Dermis microvascular lymphatic vessel endothelial cell (primary cell): ENCODE data around the gene CYTH1. TPM values are rescaled to one million over a fixed set of nuclear protein-coding genes. Genes with fewer than 3 reads are reported as not detected.
A peak's percentile ranks its signal among the peaks of the same experiment; 100 is the strongest.

ENCODE experiments used
- DNase-seq, 2 donors: peaks; one replicate each; pipeline versions ENCODE4 v3.0.0 to v3.0.0-alpha.2; 2010; ENCODE audit warnings: low read depth in 2 of 2
- total RNA-seq: library from RNA; depleted of rRNA; stranded (reverse); fragments of >200 nt; gene quantifications from 2 replicates; pipeline ENCODE4 v1.2.1, GENCODE V29; 2014

The CYTH1 gene
- total RNA-seq, 1 donor from 2014 or later: 15.4 TPM

DNA sequence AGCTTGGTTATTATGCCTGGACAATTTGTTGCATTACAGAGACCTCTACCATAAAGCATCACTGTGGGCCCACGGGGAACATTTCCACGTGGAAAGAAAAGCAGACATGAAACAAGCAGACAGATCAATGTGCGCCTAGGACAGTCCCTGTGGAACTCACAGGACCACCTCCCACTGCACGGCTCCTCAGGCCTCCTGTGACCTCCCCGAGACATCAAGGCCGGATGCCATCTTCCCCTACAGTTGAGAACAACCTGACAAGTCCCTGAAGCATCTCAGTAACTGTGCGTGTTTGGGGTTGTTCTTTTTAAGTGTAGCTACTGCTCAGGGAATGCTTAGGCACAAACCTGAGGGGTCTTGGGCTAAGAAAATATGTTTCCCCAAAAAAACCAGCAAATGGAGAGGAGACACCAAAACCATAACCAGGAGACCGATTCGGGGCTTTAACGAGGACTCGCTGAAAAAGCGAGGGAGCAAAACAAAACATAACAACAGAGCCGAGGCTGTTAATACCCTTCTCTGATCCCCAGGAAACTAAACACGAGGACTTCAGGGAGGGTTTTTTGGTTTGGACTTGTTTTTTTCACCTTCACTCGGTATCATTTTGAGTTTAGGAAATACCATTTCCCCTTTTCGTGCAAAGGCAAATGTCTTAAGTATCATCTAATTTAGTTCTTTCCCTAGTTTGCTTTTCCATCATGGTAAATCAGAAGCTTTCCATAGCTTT is 87.1 kb downstream of the CYTH1 start:
- no peak for DNase-seq

DNA sequence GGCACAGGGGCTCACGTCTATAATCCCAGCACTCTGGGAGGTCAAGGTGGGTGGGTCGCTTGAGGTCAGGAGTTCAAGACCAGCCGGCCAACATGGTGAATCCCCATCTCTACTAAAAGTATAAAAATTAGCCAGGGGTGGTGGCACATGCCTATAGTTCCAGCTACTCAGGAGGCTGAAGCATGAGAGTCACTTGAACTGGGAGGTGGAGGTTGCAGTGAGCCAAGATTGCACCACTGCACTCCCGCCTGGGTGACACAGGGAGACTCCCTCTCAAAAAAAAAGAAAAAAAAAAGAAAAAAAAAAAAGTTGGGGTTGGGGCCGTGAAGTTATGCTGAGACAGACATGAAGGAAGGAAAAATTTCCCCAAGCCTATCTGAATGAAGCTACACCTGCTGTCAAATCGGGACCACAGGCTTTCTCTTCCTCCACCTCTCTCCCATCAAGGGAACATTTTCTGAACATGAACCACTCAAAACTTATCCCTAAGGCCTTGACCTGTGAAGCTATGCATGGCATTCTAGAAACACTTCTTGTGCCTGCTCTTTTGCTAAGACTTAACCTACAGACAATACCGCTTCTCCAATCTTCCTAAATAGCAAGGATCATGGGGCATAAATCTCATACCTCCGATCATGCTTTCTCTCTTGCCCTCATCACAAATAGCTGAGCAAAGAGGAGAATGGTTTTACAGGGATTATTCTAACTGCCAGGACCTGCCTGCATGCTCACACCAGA is 88.6 kb downstream of the CYTH1 start:
- no peak for DNase-seq

DNA sequence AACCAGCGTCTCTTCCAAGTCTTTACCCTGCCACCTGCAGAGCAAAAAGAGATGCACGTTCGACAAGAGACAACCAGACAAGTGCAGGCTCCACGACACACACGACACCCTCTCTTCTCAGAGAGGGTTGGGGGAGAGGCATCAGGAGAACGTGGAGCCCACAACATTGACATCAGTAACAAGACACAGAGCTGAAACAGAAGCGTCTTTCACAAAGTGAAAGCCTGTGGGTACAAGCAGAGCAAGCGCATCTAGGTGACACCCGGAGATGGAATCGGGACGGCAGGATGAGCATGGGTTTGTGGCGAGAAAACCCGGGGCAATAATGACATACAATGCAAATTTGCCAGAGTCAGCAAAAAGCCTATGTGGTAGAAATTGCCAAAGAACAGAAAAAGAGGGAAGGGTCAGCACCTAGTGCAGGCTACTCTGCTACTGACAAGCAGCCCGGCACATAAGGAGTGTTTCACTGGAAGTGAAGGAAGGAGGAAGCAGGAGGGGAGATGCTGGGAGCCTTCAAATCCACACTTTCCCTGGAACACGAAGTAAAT is 89.5 kb downstream of the CYTH1 start:
- DNase-seq: no peak

DNA sequence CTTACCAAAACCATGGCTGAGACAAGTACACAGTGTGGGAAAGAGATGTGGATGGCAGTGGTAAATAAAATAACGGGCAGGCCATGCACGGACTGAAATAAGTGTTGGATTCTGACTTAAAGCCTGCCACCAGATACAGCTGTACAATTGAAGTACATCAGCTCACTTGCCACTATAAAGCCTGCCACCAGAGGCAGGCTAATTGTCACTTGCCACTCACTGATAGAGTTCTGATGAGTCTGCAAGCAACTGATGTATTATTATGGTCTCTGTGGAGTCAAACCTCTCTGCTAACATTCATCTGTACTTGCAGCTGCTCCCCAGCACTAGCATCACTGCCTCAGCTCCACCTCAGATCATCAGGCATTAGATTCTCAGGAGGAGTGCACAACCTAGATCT is 93.0 kb downstream of the CYTH1 start:
- DNase-seq: no peak

DNA sequence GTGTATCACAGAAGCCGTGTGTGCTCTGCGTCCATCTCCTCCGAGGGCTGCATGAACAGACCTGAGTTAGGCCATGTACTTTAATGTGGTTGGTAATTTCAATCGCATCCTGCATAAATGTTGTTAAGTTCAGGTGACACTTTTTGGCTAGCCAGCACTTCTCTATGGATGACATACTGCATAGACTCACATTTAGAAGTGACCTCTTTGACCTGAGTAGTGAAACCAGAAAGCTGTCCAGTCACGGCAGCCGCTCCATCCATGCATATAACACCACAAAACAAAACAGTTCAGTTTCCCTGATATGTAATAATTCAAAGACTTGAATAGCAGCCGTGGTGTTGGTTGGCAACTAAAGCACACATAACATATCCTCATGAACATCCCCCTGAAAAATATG is 94.1 kb downstream of the CYTH1 start:
- DNase-seq: no peak

DNA sequence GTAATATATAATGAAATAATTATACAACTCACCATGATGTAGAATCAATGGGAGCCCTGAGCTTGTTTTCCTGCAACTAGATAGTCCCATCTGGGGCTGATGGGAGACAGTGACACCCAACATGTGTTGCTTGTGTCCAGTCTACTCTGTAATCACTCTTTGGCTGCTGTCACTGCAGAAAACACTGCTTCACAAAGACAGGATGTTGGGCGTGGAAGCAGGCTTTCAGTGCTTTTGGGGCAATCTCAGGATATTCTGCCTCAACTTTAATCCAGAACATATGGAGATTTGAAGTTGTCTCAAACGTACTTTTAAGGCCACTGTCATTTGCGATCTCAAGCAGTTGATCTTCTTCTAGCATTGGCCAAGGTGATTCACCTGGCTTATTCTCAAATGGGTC is 94.9 kb downstream of the CYTH1 start:
- no peak for DNase-seq

DNA sequence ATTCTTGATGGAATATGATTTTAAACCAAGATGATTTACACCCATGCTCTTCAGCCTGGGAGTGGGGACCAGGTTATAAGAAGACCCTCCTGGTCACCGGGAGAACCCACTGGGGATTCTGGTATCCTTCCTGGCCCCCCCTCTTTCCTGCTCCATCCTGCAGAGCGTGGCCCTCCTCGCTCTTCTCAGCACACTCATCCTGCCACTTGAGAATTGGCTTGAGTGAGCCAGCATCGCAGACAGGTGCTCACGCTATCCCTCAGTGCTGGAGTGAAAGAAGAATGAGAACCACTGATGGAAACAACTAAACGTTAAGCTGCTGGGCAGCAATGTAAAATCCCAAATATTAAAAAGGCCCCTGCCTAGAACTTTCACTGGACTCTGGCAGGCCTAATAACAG is 98.0 kb downstream of the CYTH1 start:
- no peak for DNase-seq

DNA sequence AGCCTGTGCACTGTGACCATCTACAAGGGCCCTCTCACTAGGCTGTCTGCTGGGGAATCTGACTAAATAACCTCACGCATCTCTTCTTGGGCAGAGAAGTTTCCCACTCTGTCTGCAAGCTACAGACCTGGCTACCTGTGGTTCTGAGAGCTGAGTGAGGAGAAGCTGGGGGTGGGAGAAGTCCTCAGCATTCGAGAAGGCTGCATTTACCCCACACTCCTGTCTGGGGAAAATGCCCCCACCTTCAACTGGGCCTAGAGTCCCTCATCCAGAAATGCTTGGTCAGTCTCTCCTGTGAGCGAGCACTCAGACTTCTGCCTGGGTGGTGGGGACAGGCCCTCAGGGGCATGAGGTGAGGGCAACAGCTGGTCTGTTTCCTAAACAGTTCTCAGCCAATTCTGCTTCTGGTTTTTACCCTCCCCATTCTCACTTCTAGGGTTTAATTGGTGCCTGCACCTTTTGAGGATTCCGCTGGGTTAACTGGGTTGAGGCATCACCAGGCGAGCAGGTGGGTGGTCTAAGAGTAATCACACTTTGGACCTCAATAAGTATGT is 98.6 kb downstream of the CYTH1 start:
- no peak for DNase-seq

DNA sequence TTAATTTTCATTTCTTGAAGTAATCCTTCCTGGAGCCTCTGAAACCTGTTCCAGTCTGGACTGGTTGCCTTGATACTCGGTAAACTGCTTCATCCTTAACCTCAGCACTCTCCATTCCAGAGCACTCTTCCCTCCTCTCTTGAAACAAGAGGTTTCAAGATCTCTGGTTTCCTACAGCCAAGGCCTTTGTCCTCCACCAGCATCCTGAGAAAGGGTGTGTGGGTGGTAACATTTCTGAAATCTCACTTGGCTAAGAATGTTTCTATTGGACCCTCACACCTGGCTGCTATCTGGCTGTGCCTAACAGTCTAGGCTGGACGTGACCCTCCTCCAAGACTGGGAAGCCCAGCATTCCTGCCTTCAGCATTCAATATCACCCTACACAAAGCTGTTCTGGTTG is 99.7 kb downstream of the CYTH1 start:
- DNase-seq: no peak

DNA sequence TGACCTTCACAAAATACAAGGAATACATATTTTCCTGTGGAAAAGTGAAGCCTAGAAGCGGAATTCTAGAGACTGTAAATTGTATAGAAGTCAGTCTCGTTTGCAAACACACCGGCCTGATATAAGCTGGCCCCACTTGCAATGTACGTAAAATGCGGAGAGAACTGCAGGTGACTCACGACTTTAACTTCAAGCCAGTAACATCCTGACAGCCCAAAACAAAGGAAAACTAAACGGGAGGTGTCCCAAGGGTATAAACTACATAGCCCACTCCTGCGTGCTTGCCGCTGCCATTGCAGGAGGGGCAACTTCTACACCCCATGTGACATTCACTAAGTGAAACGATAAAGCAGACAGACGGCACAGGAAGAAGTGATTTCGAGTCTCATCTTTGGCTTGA is 101.6 kb downstream of the CYTH1 start:
- peak in 1 of 2 donors; percentile 73 for DNase-seq

DNA sequence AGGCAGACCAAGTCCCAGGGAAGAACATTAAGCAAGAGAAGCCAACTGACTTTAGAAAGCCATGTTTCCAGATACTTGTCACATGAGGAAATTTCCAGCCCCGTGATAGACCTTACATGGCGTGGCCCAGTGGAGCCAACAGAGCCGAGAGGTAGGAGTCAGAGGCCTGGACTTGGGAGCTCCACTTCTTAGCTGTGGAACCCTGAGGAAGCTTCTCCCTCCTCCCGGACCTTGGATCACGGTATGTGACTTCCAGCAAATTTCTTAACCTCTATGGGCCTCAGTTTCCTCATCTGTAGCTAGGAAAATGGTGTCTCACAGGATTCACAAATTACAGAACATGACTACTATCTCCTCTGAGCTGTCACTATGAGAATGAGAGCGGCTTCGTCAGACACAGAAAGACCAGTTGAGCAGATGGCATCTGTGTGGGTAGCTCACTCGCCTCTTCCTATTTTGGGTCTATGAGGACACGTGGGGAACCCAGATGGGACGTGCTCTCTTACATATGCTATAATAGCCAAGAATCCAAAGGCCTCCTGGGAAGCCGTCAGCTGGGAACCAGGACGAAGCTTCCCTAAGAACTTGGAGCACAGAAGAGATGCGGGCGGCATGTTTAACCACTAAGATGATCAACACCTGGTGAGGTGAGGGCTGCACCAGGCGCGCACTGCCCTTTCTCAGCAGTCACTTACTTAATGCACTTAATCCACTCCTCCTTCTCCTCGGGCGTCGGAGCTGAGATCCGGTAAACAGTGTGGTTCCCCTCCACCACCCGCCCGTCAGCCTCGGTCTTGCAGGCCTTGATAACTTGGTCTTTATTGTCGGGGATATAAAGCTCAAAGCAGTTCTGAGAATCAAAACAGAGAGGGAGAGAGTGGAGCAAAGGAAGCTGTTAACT is 102.3 kb downstream of the CYTH1 start:
- DNase-seq: no peak

DNA sequence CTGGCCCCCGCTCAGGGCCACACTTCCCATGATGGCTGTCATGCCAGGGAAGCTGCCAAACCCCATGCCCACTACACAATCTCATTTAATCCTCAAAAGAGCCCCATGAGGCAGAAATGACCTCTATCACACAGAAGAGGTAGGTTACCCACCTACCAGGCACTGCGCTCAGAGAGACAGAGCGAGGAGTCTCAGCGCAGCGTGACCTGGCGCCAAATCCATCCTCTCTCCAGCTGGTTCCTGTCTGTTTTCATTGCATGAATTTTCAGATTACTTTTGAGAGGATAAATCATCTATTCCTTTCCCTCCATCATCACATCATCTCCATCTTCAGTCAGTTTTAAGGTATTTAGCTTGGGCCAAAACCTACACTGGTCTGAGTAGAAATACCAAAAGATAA is 103.4 kb downstream of the CYTH1 start:
- no peak for DNase-seq

DNA sequence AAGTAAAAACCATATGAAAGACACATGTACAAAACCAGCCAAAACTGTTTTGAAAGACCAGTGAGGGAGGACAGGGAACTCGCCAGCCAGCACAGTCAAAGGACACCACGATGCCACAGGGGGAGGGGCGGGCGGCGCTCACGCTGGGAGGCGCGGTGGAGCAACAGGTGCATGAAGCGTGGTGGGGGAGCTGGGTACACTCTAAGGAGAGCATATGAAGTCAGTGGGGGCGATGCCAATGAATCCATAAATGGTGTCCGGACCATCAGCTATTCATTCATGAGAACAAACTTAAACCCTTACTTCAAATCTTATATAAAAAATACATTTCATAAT is 103.9 kb downstream of the CYTH1 start:
- no peak for DNase-seq

DNA sequence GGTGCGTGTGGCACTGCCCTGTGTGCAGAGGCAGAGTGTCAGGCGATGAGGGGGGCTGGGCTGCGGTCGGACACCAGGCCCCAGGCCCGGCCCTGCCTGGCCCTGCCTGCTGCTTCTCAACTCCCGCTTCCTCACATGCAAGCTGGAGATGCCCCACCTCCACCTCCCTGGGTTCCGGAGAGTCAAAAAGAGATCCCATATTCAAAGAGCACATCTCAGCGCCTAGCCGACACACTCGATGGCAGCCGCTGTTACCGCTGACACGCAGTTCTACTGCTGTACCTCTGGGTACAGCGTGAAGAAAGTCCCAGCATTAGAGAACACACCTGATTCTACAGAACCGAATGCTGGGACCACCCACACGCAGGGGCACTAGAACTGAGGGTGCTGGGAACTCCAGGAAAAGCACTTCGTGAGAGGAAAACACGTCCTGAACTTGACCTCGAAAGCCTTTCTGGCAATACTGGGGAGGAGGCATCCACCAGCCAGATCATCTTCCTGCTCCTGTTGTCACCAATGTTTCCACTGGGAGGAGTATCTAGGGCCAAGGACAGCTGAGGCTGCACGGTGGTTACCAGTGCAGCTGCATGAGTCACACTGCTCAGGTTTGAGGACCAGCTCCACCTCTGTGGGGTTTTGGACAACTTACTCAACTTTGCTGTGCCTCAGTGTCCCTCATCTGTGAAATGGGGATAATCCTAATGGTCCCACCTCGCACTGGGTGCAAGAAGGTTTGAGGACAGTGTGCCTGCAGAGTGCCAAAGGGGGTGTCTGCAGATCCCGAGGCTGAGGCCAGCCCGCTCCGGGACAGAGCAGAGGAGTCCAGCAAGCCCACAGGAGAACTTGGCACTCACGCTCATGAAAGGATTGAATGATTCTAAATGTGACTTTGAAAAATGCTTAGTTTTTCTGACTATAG is 104.5 kb downstream of the CYTH1 start:
- DNase-seq: no peak

DNA sequence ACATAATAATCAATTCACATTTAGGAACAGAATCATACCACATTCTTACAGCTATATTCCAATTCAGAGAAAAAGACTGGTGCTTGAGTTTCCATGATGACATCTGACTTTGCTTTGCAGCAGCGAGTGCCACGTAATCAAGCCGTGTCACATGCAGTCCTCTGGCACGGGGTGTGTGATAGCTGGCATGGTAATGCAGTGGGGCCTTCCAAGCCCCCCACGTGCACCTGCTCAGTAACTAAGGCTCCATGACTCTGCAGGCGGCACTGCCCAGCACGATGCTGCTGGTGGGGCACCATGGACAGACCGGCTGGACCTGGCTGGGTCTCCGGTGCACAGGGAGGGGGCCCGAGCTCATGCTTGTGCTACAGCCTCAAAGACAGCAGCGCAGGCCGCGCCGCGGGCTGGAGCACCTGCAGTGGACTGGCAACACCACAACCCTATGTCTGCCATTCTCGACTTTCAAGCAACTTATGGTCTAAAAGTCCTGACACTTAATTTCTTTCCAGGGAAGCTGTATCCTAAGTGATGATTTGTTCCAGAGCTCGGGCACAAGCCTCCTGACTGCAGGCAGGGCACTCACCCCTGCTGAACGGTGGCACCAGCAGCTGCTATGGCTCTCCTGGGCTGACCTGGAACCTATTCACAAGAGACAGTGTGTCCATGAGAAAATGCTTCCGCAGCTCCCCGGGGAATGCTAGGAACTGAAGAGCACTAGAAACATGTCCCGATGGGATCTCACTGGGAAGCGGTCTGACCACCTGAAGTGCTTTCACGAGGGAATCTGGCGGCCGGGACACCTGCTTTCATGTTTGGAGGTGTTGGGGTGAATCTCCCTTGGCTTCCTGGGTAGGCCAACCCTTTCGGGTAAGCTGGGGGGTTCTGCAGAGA is 105.4 kb downstream of the CYTH1 start:
- DNase-seq: no peak

DNA sequence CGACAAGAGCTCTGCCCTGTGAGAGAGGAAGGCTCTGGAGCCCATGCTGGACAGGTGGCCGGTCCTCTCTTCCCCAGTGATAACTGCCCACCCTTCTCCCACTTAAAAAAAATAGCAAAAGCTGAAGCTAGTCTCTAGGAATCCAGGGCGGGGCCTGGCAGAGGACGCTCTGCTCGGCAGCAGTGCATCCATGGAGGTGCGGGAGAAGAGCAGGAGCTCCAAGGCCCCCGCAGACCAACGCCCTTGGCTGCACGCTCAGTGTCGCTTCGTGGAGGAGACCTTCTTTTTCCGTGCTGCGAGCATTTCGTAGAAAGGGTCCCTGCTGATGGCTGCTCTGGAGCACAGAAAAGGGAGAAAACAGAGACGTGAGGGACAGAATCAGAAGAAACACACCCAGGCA is 106.2 kb downstream of the CYTH1 start:
- no peak for DNase-seq

DNA sequence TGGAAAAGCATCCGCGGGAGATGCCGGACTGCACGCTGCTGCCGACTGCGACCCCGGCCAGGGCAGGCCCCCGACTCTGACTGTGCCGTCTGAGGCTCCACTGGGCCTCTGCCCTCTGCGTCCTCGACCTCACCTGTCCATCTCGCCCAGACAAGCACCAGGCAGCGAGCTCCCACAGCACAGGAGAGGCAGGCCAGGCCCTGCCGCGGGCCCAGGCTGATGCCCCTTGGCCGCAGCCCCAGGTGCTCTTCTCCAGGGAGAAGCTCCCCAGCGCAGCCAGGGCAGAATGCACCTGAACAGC is 106.8 kb downstream of the CYTH1 start:
- no peak for DNase-seq

DNA sequence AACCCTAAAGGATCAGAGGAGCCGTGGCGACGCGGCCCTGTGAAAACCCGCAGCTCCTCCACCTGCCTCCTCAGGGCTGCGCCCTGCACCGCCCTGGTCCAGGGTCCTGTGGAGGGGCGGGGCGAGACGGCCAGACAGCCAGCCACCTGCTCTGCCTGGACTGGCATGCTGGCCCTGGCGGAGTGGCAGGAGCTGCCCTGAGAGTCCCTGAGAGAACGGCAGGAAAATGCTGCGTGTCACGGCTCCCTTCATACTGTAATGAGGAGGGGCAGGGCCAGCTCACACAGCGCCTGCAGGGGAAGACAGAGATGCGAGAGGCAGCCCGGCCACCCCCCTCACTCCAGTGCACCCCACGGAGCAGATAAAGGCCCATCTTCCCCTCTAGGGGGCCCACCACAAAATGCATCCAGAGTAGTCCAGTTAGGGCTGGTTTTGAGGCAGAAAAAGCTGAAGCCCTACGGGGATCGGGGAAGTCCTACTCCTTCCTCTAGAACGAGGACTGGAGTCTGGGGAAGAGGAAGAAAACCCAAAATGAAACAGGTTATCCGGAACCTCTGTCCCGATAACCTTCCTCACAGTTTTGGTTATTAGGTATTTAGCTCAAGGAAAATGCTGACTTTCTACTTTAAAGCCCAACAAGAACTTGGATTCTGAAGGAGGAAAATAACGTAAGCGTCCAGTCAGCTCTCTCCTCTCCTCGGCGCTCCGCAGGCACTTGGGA is 107.3 kb downstream of the CYTH1 start:
- DNase-seq: no peak

DNA sequence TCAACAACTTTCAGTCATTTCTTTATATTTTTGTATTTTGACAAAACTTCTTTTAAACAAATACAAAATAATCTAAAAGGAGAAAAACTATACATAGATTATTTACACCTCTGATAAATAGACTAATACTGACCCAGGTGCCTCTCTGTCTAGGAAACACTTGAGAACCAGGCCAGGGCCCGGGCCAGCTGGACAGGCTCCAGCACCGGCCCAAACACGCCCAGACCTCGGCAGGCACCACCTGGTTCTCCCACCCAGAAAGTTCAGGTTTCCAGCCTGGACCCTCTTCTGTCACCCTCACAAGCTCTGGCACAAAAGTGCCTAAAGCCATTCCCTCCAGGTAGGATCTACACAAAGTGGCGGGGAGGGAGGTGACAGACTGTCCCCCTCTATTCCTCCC is 107.9 kb downstream of the CYTH1 start:
- no peak for DNase-seq
